HAP-1 (cell line): ENCODE data around the gene ZNF664.
"Not testable (repeated sequence)": the region's sequence is repeated elsewhere in the genome, so short reads cannot be mapped to it uniquely, and the experiment has no call there.

Experiments used
- DNase-seq, 2 experiments: peaks; one replicate each; pipeline ENCODE4 v3.0.0-alpha.2; 2016 to 2020; ENCODE audit warnings: low spot score in 2 of 2
- H3K27me3 ChIP-seq: fragments of 250-450 bp; sonication (Bioruptor Pico); 2 replicates; pipeline ENCODE4 v1.5.1; 2020; ENCODE audit warnings: low read depth, mild to moderate bottlenecking, moderate library complexity
- H3K36me3 ChIP-seq: fragments of 250-450 bp; sonication (Bioruptor Pico); replicated peaks from 2 replicates; pipeline ENCODE4 v1.5.1; 2020; ENCODE audit warnings: mild to moderate bottlenecking
- H3K4me1 ChIP-seq: fragments of 250-450 bp; sonication (Bioruptor Pico); 2 replicates; pipeline ENCODE4 v1.5.1; 2020; ENCODE audit warnings: mild to moderate bottlenecking
- H3K4me3 ChIP-seq: fragments of 250-450 bp; sonication (Bioruptor Pico); 2 replicates; pipeline ENCODE4 v1.5.1; 2020; ENCODE audit warnings: mild to moderate bottlenecking, moderate library complexity
- H3K9me3 ChIP-seq: fragments of 250-450 bp; sonication (Bioruptor Pico); 2 replicates; pipeline ENCODE4 v1.5.1; 2020; ENCODE audit warnings: mild to moderate bottlenecking, moderate library complexity
- in situ Hi-C: fragments of 300-500 bp; cut with MboI; formaldehyde crosslinking; loops from 3 replicates; pipeline ENCODE4 v1.14.3; 2020; ENCODE audit warnings: low sequenced_read_pairs, inconsistent platforms, mixed read lengths

ZNF664 gene

DNA sequence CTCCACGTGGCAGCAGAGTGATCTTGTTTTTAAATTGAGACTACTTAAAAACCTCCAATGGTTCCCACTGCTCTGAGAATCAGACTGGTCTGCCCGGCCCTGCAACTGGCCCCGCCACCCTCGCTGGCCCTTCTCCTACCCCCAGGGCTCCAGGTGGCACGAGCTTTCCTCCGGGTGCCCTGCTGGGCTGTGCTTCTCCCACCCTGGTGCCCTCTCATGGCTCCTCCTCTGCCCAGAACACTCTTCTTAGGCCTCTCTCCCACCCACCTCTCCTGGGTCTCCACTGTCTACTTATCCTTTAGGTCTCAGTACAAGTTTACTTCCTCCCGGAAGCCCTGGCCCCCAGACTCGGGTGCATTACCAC, 26.9 kb upstream of the ZNF664 start:
- Histone ChIP-seq H3K9me3 (no peaks in the 10 kb centered on the region), H3K36me3 (no peaks in the 10 kb centered on the region), H3K27me3 (no peaks in the 10 kb centered on the region), H3K4me1 (no peaks in the 10 kb centered on the region), H3K4me3 (no peak overlapping the region)
- no peak for DNase-seq
- in situ Hi-C loops: no loop called here

DNA sequence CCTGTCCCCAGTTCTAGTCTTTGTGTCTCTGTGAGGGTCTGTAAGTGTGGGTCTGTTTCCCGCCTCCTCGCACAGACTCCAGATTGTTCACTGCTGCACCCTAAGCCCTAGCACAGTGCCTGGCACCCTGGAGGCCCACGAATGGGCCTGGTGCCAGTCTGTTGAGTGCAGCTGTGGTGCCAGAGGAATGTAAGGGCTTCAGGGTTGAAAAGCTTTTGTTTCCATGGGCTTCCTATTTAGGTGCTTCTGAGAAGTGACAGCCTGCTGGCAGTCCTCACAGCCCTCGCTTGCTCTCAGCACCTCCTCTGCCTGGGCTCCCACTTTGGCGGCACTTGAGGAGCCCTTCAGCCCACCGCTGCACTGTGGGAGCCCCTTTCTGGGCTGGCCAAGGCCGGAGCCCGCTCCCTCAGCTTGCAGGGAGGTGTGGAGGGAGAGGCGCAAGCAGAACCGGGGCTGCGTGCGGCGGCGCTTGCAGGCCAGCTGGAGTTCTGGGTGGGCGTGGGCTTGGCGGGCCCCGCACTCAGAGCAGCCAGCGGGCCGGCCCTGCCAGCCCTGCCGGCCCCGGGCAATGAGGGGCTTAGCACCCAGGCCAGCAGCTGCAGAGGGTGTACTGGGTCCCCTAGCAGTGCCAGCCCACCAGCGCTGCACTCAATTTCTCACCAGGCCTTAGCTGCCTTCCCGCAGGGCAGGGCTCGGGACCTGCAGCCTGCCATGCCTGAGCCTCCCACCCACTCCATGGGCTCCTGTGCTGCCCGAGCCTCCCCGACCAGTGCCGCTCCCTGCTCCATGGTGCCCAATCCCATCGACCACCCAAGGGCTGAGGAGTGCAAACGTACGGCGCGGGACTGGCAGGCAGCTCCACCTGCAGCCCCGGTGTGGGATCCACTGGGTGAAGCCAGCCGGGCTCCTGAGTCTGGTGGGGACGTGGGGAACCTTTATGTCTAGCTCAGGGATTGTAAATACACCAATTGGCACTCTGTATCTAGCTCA, 26.2 kb upstream of the ZNF664 start:
- H3K9me3 ChIP-seq, H3K4me1 ChIP-seq, in situ Hi-C loops, H3K4me3 ChIP-seq, DNase-seq, H3K36me3 ChIP-seq, H3K27me3 ChIP-seq: not testable (repeated sequence)

DNA sequence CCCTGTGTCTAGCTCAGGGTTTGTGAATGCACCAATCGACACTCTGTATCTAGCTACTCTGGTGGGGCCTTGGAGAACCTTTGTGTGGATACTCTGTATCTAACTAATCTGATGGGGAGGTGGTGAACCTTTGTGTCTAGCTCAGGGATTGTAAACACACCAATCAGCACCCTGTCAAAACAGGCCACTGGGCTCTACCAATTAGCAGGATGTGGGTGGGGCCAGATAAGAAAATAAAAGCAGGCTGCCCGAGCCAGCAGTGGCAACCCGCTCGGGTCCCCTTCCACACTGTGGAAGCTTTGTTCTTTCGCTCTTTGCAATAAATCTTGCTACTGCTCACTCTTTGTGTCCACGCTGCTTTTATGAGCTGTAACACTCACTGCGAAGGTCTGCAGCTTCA, 25.5 kb upstream of the ZNF664 start:
- in situ Hi-C loops, DNase-seq, H3K4me1 ChIP-seq, H3K27me3 ChIP-seq, H3K4me3 ChIP-seq, H3K9me3 ChIP-seq, H3K36me3 ChIP-seq: not testable (repeated sequence)

DNA sequence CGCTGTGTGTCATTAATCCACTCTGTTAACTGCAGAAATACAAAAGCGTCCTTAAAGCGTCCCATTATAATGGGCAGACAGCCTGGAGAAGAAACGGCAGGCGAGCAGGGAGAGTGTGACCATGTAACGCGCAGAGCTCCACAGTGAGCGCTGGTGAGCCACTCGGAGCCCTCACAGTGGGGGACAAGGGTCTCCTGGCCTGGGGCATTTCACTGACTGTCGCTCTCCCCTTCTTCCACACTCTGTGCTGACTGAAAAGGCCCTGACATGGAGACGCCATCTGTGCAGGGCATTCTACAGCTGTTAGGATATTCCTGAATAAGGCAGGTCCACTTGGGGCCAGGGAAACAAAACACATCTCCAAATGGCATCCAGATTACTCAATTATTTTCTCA, 24.6 kb upstream of the ZNF664 start:
- Histone ChIP-seq H3K4me1 (no peaks in the 10 kb centered on the region), H3K27me3 (no peaks in the 10 kb centered on the region), H3K9me3 (no peaks in the 10 kb centered on the region), H3K36me3 (no peaks in the 10 kb centered on the region), H3K4me3 (no peak overlapping the region)
- DNase-seq: no peak
- in situ Hi-C loops: no loop called here

DNA sequence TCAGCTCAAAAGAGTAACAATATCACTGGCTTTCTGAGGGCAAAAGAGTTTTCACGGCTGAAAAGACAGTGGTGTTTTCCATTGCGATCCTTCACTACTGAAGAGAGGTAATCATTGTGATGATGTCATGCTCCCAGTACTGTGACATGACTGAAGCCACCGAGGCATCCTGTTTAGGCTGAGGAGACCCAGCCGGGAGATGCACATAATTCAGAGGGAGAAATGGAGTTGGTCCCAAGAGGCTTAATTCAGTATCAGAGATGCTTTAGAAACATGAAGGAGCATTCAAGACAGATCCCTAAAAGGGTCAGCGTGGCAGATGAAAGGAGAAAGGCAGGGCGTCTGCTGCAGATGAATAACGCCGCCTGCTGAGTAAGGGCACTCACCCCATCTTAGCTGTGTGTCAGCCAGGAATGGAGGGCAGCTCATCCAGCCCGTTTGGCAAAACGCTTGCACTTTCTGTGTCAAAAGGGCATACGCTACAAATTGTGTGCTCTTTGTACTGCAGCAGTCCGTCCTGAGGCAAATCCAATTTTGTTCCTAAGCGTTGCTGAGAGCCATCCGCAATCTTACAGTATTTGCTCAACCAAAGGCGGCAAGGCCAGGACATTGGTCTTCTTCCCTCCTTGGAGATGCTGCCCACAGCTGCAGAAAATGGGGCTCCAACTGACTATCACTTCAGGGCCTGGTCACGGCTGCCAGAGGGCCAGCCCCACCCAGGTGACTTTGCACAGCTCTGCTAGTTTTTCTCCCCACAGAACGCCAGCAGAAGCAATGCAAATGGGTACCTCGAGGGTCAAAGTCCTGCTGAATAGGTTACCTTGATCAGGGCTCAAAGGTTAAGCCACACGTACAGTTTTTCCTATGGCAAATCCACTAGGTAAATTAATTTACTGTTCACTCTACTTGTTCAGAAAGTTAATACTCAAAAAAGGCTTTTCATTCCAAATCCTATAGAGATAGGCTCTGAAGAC, 23.9 kb upstream of the ZNF664 start:
- Histone ChIP-seq H3K4me1 (no peaks in the 10 kb centered on the region), H3K9me3 (no peaks in the 10 kb centered on the region), H3K27me3 (no peaks in the 10 kb centered on the region), H3K4me3 (no peak overlapping the region), H3K36me3 (no peaks in the 10 kb centered on the region)
- no peak for DNase-seq
- in situ Hi-C loops: no loop called here

DNA sequence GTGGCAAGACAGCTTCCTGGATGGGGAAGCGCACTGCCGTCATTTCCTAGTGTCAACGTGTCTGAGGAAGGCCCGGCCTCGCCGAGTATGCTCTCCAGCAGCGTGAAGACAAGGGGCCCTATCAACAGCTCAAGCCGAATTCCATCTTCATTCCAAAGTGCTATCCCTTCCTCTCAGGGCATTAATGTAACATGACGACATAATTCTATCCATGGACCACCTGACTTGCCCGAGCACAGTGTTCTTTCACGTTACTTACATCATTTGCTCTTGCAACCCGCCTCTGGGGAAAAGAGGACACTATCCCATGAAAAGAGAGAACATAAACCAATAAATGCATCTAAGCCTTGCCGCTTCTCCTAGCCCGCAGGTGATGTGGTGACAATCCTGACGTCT, 23.2 kb upstream of the ZNF664 start:
- in situ Hi-C loops: no loop called here
- Histone ChIP-seq H3K9me3 (no peaks in the 10 kb centered on the region), H3K4me3 (no peak overlapping the region), H3K27me3 (no peaks in the 10 kb centered on the region), H3K4me1 (no peaks in the 10 kb centered on the region), H3K36me3 (no peaks in the 10 kb centered on the region)
- no peak for DNase-seq

DNA sequence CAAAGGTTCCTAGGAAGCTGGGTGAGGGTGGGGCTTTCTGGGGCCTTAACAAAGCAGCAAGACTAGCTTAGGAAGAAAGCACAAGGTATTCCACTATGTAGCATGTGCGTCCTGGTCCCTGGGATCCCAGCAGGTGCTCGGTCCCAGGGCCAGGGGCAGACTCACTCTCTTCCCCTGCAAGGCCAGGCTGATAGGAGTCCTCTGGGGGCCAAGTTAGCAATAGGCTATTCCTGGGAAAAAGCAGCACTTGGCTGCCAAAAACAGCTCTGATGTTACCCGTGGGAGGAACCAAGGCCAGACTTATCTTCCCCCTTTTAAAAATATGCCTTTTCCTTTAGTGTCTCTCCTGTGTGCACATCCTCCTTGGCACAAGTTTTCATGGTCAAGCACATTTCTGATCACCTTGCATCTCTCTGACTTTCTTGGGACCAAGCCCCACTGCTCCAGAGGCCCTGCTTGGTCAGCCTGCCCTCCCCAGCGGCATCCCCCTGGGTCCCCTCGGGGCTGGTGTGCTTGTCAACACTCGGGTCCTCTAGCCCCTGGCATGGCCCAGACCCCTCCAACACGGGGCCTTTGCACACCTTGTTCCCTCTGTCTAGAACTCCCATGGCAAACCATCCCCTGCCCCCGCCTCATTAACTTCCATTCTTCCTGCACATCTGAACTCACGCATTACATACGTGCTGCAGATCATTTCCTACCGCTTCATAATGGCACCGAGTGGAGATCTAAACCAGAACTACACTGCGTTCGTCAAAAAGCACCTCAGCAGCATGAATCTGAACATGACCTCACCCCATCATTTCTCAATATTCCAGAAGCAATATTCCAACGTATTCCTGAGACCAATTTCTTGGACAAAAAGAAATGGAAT, 22.3 kb upstream of the ZNF664 start:
- Histone ChIP-seq H3K27me3 (no peaks in the 10 kb centered on the region), H3K4me3 (no peak overlapping the region), H3K36me3 (no peaks in the 10 kb centered on the region), H3K4me1 (no peaks in the 10 kb centered on the region), H3K9me3 (no peaks in the 10 kb centered on the region)
- in situ Hi-C loops: no loop called here
- DNase-seq: no peak

DNA sequence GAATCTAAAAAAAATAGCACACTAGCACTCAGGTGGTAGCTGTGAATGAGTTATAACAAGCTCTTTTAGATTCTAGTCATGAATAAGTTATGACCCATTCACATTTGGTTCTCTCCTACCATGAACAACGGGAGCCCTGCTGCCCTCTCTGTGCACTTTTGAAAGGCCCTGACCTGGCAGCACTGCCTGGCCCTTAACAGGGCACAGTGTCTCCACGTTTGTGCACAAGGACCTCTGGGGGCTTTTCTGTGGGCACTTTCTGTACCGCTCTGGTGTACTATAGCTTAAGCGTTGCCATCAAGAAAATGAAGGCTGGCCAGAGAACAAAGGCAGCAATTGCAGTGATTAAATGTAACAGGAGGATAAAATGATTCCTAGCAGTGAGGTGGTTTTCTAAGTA, 21.5 kb upstream of the ZNF664 start:
- no peaks in the 10 kb centered on the region for H3K9me3 ChIP-seq
- DNase-seq: no peak
- H3K4me1 ChIP-seq: no peaks in the 10 kb centered on the region
- H3K4me3 ChIP-seq: no peak overlapping the region
- H3K36me3 ChIP-seq: no peaks in the 10 kb centered on the region
- in situ Hi-C loops: no loop called here
- H3K27me3 ChIP-seq: no peaks in the 10 kb centered on the region

DNA sequence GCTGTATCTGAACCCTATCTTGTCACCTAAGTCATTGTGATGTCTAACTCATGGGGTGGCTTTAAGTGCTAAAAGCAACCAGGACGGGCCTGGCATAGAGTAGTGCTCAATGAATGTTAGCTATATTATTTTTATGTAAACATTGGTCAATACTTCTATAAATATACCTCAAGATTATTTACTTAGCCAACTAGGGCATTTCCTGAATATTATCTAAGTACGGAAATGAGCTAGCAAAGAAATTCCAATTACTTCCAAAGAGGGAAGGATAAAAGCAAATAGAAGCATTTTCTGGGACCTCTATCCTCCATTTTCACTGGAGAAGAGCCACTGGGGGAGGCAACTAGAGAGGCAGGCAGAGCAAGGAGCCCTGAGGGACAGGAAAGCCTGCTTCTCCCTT, 21.0 kb upstream of the ZNF664 start:
- Histone ChIP-seq H3K4me3 (no peak overlapping the region), H3K4me1 (no peaks in the 10 kb centered on the region), H3K36me3 (no peaks in the 10 kb centered on the region), H3K27me3 (no peaks in the 10 kb centered on the region), H3K9me3 (no peaks in the 10 kb centered on the region)
- in situ Hi-C loops: no loop called here
- DNase-seq: no peak

DNA sequence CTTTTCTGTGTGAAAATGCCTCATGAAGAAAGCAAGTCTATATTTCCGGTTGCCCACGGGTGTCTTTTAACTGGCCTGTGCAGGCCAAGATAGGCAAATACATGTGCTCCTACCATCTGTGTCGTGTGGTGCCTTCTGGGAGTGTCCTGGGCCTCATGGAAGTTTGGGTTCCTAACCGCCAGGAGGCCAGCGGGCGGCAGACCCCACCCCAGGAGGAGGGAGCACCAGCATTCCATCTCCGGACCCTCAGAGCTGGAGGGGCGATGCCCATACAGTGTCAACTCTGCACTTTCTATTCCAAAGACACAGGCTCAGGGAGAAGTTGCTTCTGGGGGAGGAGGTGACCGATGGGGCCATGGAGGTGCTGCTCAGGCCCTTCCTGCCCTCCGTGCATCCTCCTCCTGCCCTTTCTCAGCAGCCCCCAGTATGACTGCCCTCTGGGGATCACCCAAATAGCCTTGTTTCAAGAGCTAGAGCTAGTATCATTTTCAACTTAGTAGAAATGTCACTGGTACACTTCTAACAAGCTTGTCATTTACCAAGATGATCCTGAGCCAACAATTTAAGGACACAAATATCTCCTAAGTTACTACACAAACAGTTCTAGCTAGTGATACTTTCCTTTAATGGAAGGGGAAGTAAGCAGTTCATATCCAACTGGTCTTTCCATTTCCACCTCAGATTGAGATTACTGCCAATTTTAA, 18.2 kb upstream of the ZNF664 start:
- H3K27me3 ChIP-seq: no peaks in the 10 kb centered on the region
- DNase-seq: no peak
- in situ Hi-C loops: no loop called here
- no peaks in the 10 kb centered on the region for H3K4me1 ChIP-seq
- H3K36me3 ChIP-seq: no peaks in the 10 kb centered on the region
- H3K4me3 ChIP-seq: no peak overlapping the region
- H3K9me3 ChIP-seq: no peaks in the 10 kb centered on the region

DNA sequence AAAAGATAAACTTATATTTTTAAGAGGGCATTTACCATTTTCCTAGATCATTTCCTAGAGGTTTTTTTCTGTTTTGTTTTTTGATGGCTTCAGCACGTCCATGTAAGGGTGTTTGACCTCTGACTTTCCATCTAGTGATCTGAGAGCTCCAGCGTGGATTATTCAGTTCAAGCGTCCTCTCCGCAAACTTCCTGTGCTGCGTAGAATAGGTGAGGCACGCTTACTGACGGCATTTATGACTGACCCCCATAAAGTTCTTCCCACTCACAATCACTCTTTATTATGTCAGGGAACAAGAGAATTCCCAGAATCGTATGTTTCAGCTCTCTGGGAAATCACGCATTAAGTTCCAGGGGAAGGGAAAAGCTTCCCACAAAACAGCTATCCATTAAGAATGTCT, 16.8 kb upstream of the ZNF664 start:
- Histone ChIP-seq H3K27me3 (no peaks in the 10 kb centered on the region), H3K9me3 (no peaks in the 10 kb centered on the region), H3K4me3 (no peak overlapping the region), H3K4me1 (no peaks in the 10 kb centered on the region), H3K36me3 (no peaks in the 10 kb centered on the region)
- no peak for DNase-seq
- in situ Hi-C loops: no loop called here

DNA sequence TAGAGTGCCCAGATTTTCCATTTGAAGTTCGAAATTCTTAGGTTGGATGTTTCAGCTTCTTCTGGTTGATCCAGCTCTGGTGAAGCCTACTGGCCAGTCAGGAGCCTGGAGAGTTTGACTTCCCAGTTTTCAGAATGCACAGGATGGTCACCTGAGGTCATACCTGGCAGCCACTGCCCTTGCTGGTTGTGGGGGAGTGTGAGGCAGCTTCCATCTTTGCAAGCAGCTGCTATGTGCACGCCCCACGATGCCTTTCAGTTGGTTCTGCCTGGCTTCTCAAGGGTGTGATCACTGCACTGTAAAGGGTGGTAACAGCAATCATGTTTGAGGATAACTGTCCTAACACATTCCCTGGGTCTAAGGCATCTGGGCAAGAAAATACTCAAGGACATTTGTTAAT, 15.8 kb upstream of the ZNF664 start:
- DNase-seq: no peak
- H3K4me1 ChIP-seq: no peaks in the 10 kb centered on the region
- no peak overlapping the region for H3K4me3 ChIP-seq
- no peaks in the 10 kb centered on the region for H3K9me3 ChIP-seq
- no peaks in the 10 kb centered on the region for H3K27me3 ChIP-seq
- H3K36me3 ChIP-seq: no peaks in the 10 kb centered on the region
- in situ Hi-C loops: no loop called here

DNA sequence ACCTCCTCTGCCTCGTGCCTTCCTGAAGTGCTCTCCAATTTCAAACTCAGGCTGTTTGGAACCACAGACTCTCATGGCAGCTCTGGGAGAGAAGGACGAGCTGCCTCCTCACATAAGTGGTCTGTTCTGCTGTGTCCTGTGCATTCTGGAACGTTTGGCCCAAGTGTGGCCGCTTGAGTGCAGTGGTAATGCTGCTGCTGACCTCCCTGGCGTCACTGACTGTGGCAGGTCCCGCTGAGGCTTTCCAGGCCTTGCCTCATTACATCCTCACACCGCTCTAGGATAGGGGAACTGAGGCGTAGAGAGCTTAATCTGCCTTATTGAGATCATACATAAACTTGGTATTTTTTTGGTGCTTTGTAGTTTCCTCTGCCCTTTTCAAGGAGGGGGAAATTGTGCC, 14.6 kb upstream of the ZNF664 start:
- H3K4me3 ChIP-seq: no peak overlapping the region
- DNase-seq: no peak
- no peaks in the 10 kb centered on the region for H3K9me3 ChIP-seq
- no peaks in the 10 kb centered on the region for H3K4me1 ChIP-seq
- in situ Hi-C loops: no loop called here
- no peaks in the 10 kb centered on the region for H3K27me3 ChIP-seq
- H3K36me3 ChIP-seq: no peaks in the 10 kb centered on the region
